Heart right ventricle (tissue), 16 donors: Measurements from ENCODE around the gene PRLR. TPM values are rescaled to one million over a fixed set of nuclear protein-coding genes. Genes with fewer than 3 reads are reported as not detected.

Experiments
- ATAC-seq, 8 donors: fragments of 200-7000 bp; cut with Tn5 transposase; one replicate each; pipeline ENCODE4 v1.9.1; 2020; ENCODE audit warnings: mild to moderate bottlenecking in 8 of 8, moderate library complexity in 8 of 8, moderate number of reproducible peaks in 1 of 8
- DNase-seq, 2 donors: peaks; one replicate each; pipeline ENCODE4 v3.0.0-alpha.2; 2020
- H3K27ac ChIP-seq, 10 donors: fragments of 200-600 bp; sonication (generic) in 2 of 10; one replicate each; pipeline versions ENCODE4 v1.5.0 to v1.8.0; 2020 to 2022; ENCODE audit warnings: mild to moderate bottlenecking in 3 of 10
- H3K27me3 ChIP-seq, 7 donors: fragments of 200-600 bp; one replicate each; pipeline ENCODE4 v1.8.0; 2021 to 2022; ENCODE audit warnings: mild to moderate bottlenecking in 2 of 7
- H3K36me3 ChIP-seq, 9 donors: fragments of 200-600 bp; sonication (generic) in 1 of 9; one replicate each; pipeline versions ENCODE4 v1.5.0 to v1.8.0; 2020 to 2022; ENCODE audit warnings: mild to moderate bottlenecking in 2 of 9
- H3K4me1 ChIP-seq, 9 donors: fragments of 200-600 bp; sonication (generic) in 1 of 9; one replicate each; pipeline versions ENCODE4 v1.5.0 to v1.8.0; 2020 to 2022; ENCODE audit warnings: mild to moderate bottlenecking in 4 of 9
- H3K4me3 ChIP-seq, 10 donors: fragments of 200-600 bp; sonication (generic) in 2 of 10; one replicate each; pipeline versions ENCODE4 v1.5.0 to v1.8.0; 2020 to 2022; ENCODE audit warnings: mild to moderate bottlenecking in 7 of 10, moderate library complexity in 2 of 10
- H3K9me3 ChIP-seq, 11 donors: fragments of 200-600 bp in 10 of 11; sonication (generic) in 2 of 11; one replicate each; pipeline versions ENCODE4 v1.5.0 to v1.8.0; 2013 to 2022; ENCODE audit warnings: mild to moderate bottlenecking in 2 of 11, control low read depth in 1 of 11, moderate library complexity in 1 of 11
- WGBS, 2 donors: extraction: QIAGEN DNeasy Blood & Tissue Kit; methylation state at CpG; one replicate each; pipeline ENCODE4 v1.1.7; 2013; ENCODE audit warnings: inconsistent platforms in 1 of 2; 5-methylcytosine and 5-hydroxymethylcytosine counted together
- intact Hi-C, 10 donors: fragments of 100-400 bp; cut with DNase I; formaldehyde crosslinking; loops; one replicate each; pipeline versions ENCODE4 v1.11.1 to v1.14.2; 2022
- polyA plus RNA-seq, 2 donors: library from polyadenylated mRNA; stranded (reverse); fragments of 200-250 nt; gene quantifications; one replicate each; pipeline ENCODE4 v1.2.3, GENCODE V29; 2013
- total RNA-seq, 10 donors: library from RNA; stranded (reverse); fragmentation: NEBNext Ultra II Directional in 3 of 10; extraction: Animal tissue kit (Norgen Biotek cat#: 25700) in 3 of 10; gene quantifications; one replicate each; pipeline versions ENCODE4 v1.2.1 to v1.2.4, GENCODE V29; 2021 to 2023
- TF ChIP-seq, protein P1 (sequence below), 9 donors: fragments of 200-600 bp; sonication (generic) in 2 of 9; IDR thresholded peaks; one replicate each; pipeline versions ENCODE4 v1.5.0 to v1.8.0; 2021 to 2022; ENCODE audit warnings: antibody characterized with exemption in 9 of 9, mild to moderate bottlenecking in 5 of 9, moderate library complexity in 1 of 9
- donor health status: Arrhythmogenic right ventricular cardiomyopathy.
- donor health status: ischemic (EF 13 %, LVEDD 7.1; RV severe dilation, severe dysfunction).
- donor health status: healthy with polysubstance abuse.
- donor health status: DM: no; HTN: yes; CAD: no.
- donor health status: DM: no; HTN: no; CAD: no.
- donor health status: ischemic (EF 25% LVEDD 6.9; RV normal size, moderate dysfunction).
- donor health status: ischemic (EF 25% LVEDD 5.7; RV mildly dilated, moderate dysfunction).
- donor health status: healthy.
- donor health status: DM: yes; HTN: yes; CAD: no.
- donor health status: Ischemic cardiomyopathy.
- donor health status: ischemic (EF 35%, LVEDD 5.7; RV mildly dilated, moderate dysfunction).
- donor health status: nonischemic (EF 11% LVEDD 7.7; RV severe dilation, severe dysfunction).
- donor health status: DM: yes; HTN: yes; CAD: no.
- donor health status: PGD.
- donor health status: ischemic (EF 29% LVEDD 5.4; RV normal size, mild dysfunction).
- donor health status: nonischemic (EF 23%, LVEDD 6.1; RV moderate dilation, normal function).

Gene PRLR
- total and polyA plus RNA-seq, 12 donors = 0.04 to 1.3 (median 0.47) TPM

DNA sequence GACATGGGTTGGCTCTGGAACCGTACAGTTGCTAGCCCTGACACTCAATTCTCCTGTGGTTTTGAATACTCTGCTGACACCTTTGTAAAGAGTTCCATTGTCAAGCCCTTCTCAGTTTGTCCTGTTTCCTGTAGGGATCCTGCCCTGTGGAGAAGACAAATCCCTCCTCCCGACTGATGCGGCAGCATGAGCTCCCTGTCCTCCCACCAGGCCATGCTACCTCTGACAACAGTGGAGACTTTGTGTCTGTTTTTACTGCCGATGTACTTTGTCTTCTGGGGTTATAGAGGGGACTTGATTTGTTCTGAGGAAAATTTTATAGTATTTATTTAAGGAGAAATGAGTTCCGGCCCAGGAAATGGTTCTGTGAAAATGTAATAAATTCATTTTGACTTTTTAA lies 57.8 kb downstream of the PRLR start:
- Histone ChIP-seq H3K9me3 (peaks cover 0 to 16% (median 4%) of the 10 kb centered on the region in 11 donors), H3K36me3 (no peaks in the 10 kb centered on the region), H3K27me3 (no peaks in the 10 kb centered on the region), H3K4me1 (no peaks in the 10 kb centered on the region), H3K4me3 (no peak overlapping the region), H3K27ac (no peak overlapping the region)
- TF ChIP-seq, protein P1, sequence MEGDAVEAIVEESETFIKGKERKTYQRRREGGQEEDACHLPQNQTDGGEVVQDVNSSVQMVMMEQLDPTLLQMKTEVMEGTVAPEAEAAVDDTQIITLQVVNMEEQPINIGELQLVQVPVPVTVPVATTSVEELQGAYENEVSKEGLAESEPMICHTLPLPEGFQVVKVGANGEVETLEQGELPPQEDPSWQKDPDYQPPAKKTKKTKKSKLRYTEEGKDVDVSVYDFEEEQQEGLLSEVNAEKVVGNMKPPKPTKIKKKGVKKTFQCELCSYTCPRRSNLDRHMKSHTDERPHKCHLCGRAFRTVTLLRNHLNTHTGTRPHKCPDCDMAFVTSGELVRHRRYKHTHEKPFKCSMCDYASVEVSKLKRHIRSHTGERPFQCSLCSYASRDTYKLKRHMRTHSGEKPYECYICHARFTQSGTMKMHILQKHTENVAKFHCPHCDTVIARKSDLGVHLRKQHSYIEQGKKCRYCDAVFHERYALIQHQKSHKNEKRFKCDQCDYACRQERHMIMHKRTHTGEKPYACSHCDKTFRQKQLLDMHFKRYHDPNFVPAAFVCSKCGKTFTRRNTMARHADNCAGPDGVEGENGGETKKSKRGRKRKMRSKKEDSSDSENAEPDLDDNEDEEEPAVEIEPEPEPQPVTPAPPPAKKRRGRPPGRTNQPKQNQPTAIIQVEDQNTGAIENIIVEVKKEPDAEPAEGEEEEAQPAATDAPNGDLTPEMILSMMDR (IDR thresholded peaks at IDR 0.05) = no peak
- ATAC-seq (no peak), DNase-seq (no peak)
- intact Hi-C loops = no loop called here
- WGBS, 2 donors = 74 to 81% methylated on average over 5 of the region's 5 CpGs

DNA sequence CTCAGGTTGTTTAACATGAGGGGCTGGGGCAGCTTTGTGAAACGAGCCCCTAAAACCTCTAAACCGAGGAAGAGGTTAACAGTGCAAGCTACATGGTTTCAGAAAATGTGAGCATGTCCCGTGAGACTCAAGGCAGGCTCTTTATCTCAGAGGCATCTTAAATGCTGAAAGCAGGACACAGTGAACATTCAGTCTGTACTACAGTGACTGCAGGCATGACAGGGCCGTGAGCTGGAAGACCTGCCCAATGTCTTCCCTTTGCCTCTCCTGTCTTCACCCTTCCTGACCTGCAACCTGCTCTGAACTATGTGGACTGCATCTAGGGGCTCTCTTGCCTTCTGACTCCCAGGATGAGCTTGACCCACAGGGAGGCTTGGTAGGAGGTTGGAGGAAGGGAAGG lies 58.3 kb downstream of the PRLR start:
- H3K27ac ChIP-seq = no peak overlapping the region
- no peak for ATAC-seq
- TF ChIP-seq, protein P1 (IDR thresholded peaks at IDR 0.05) = no peak

DNA sequence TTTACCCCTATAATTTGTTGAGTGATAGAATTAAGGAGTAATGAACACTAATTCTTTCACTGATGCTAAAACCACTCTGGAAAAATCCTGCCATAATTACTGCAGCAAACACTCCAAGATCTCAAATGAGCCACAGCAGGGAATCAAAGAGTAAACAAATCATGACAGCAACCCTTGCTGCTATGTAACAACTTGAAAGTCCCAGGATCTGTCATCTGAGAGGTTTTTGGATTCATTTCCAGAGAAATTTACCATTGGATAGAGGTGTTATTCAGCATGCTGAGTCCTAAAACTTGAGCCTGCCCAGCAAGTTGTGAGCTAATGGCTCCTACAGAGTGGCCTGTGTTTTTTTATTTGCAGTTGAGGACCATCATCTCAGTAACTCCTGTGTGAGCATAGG lies 59.2 kb downstream of the PRLR start:
- intact Hi-C loops = no loop called here
- TF ChIP-seq, protein P1 (IDR thresholded peaks at IDR 0.05) = no peak
- H3K4me1 ChIP-seq = no peaks in the 10 kb centered on the region
- H3K4me3 ChIP-seq = no peak overlapping the region
- peaks cover 0 to 22% (median 7%) of the 10 kb centered on the region in 11 donors for H3K9me3 ChIP-seq
- DNase-seq = no peak
- no peak overlapping the region for H3K27ac ChIP-seq
- H3K27me3 ChIP-seq = no peaks in the 10 kb centered on the region
- ATAC-seq = no peak
- H3K36me3 ChIP-seq = no peaks in the 10 kb centered on the region

More for the DNA sequence above, 58.3 kb downstream of the PRLR start:
- H3K27me3 ChIP-seq = no peaks in the 10 kb centered on the region
- H3K4me3 ChIP-seq = no peak overlapping the region
- 63 to 71% methylated on average over 4 of the region's 4 CpGs for WGBS, 2 donors
- intact Hi-C loops = no loop called here
- no peaks in the 10 kb centered on the region for H3K36me3 ChIP-seq
- no peaks in the 10 kb centered on the region for H3K4me1 ChIP-seq
- H3K9me3 ChIP-seq = peaks cover 0 to 22% (median 7%) of the 10 kb centered on the region in 11 donors
- no peak for DNase-seq

DNA sequence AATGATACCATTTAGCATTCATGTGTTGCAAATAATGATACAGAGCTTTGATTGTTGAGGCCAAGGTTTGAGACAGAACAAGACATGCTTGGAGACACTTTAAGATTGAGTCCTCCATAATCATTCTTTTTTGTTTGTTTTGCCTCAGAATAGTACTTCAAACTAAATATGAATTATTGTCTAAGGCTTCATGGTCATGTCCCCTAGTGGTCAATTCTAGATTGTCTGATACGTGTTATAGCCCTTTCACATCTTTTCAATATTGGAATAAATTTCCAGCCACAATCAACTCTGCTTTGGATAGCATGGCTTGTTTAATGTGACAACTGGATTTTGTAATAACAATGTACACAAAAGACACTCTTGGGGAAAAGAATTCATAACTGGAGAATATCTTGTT lies 64.2 kb downstream of the PRLR start:
- Histone ChIP-seq H3K4me1 (peaks cover 0 to 5% (median 0%) of the 10 kb centered on the region in 9 donors), H3K27me3 (no peaks in the 10 kb centered on the region), H3K4me3 (no peak overlapping the region), H3K36me3 (no peaks in the 10 kb centered on the region), H3K27ac (no peak overlapping the region), H3K9me3 (peaks cover 0 to 22% (median 7%) of the 10 kb centered on the region in 11 donors)
- TF ChIP-seq, protein P1 (IDR thresholded peaks at IDR 0.05) = no peak
- ATAC-seq (no peak), DNase-seq (no peak)
- intact Hi-C loops = no loop called here
- WGBS, 2 donors = 83 to 92% methylated on average over 1 of the region's 1 CpG
